ENCODE measurements around the gene SF3A1.

Gene SF3A1

DNA sequence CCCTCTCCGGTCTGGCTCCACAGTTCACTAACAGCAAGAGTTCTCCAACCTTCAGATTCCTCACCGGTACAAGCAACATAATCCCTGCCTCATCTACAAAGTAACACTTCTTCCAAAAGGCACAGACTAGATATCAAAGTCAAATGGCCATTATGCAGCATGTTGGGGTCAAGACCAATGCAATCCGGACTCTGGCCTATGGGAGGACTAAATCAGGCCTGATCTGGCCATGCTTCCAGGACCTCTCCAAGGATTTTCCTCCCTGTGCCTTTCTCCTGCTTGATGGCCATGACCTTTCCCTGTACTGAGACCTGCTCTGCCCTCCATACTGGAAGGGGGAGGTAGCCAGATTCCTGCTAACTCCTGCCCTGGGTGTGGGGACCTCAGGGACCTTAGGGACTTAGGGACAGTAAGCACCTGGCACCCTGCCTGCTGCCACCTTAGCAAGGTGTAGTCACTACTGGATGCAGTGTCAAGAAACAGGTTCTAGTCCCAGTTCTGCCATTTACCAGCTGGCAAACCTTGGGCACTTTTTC, 36.6 kb downstream of the SF3A1 start:
- TF ChIP-seq, protein P1, sequence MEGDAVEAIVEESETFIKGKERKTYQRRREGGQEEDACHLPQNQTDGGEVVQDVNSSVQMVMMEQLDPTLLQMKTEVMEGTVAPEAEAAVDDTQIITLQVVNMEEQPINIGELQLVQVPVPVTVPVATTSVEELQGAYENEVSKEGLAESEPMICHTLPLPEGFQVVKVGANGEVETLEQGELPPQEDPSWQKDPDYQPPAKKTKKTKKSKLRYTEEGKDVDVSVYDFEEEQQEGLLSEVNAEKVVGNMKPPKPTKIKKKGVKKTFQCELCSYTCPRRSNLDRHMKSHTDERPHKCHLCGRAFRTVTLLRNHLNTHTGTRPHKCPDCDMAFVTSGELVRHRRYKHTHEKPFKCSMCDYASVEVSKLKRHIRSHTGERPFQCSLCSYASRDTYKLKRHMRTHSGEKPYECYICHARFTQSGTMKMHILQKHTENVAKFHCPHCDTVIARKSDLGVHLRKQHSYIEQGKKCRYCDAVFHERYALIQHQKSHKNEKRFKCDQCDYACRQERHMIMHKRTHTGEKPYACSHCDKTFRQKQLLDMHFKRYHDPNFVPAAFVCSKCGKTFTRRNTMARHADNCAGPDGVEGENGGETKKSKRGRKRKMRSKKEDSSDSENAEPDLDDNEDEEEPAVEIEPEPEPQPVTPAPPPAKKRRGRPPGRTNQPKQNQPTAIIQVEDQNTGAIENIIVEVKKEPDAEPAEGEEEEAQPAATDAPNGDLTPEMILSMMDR (IDR thresholded peaks at IDR 0.05; ENCODE audit: control insufficient read depth, insufficient read depth, low read depth, low read length, missing control alignments) = no peak
- DNase-seq (ENCODE audit: low read depth) = no peak
- no peak overlapping the region for H3K4me3 ChIP-seq (ENCODE audit: control insufficient read depth, low read depth, low read length)

DNA sequence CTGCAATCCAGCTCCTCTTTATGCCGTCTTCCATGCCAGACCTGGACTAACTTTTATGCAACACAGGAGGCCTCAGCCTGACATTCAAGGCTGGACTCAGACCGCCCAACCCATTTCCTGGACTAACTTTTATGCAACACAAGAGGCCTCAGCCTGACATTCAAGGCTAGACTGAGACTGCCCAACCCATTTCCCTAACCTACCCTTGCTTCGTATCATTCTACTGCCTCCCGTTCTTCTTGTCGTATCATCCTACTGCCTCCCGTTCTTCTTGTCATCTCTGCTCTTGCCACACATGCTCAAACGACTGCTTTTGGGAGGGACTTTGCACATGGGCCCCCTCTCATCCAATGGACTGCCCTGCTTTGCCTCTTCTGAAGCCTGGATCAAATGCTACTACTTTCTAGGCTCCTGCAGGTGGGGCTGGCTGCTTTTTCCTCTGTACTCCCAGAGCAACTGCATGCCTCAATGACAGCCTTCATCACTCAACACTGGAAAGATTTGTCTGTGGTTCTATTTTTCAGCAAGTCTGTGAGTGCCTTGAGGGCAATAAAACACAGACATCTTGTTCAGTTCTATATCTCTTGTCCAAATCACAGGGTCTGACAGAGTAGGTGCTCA, 37.8 kb downstream of the SF3A1 start:
- TF ChIP-seq, protein P1 (IDR thresholded peaks at IDR 0.05; ENCODE audit: control insufficient read depth, insufficient read depth, low read depth, low read length, missing control alignments) = no peak
- no peak overlapping the region for H3K4me3 ChIP-seq (ENCODE audit: control insufficient read depth, low read depth, low read length)
- DNase-seq (ENCODE audit: low read depth) = no peak

DNA sequence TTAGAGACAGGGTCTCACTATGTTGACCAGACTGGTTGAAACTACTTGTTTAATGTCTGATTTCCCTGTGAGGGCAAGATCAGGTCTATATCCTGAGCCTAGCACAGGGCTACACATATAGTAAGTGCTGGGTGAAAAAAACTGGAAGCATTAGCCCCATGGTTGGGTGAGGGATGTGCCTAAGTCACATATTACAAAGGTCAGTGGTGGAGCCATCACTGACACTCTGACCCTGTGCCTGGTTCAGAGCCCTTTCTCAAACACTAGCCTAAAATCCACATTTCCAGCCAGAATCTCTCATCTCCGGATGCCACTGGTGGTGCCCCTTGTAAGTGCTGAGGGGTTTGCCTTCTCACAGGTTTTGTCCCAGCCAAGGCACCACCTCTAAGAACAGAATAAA, 38.9 kb downstream of the SF3A1 start:
- TF ChIP-seq, protein P1 (IDR thresholded peaks at IDR 0.05; ENCODE audit: control insufficient read depth, insufficient read depth, low read depth, low read length, missing control alignments) = no peak
- no peak for DNase-seq (ENCODE audit: low read depth)
- no peak overlapping the region for H3K4me3 ChIP-seq (ENCODE audit: control insufficient read depth, low read depth, low read length)

DNA sequence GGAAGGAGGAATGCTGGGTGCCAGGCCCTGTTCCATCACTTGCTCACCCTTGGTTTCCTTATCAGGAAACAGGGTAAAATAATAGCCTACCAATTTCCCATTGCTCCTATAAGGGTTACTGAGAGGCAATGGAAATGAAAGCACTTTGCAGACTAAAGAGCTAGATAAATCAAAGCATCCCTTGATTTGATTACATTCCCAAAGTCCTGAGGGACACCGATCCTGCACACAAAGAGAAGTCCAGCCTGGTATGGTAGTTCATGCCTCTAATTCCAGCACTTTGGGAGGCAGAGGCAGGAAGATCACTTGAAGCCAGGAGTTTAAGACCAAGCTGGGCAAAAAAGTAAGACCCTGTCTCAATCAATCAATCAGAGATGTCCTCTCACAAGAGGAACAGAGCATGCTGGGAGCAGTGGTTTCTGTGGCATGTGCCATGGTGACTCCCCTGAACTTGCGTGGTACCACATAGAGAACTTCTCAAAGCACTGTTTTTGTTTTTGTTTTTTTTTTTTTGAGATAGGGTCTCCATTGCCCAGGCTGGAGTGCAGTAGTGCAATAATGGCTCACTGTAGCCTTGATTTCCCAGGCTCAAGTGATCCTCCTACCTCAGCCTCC, 40.6 kb downstream of the SF3A1 start:
- H3K4me3 ChIP-seq (ENCODE audit: control insufficient read depth, low read depth, low read length) = no peak overlapping the region
- TF ChIP-seq, protein P1 (IDR thresholded peaks at IDR 0.05; ENCODE audit: control insufficient read depth, insufficient read depth, low read depth, low read length, missing control alignments) = no peak

DNA sequence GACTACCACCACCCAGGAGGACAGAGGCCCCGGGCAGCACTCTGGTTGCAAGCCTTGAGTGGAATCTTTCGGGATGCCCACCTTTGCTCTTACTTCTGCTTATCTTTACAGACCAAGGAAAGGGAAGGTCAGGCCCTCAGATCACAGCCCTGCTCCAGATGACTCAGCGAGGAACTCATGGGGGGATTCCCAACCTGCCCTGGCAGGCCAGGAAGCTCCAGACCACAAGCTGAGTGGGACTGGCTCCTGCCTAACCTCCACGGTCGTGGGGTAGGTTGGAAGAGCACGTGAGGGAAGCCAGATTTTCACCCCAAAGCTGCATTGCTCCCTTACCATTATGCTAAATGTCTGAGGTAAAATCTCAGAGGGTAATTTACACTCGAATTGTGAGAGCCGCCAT, 41.8 kb downstream of the SF3A1 start:
- DNase-seq (ENCODE audit: low read depth) = no peak
- TF ChIP-seq, protein P1 (IDR thresholded peaks at IDR 0.05; ENCODE audit: control insufficient read depth, insufficient read depth, low read depth, low read length, missing control alignments) = no peak
- H3K4me3 ChIP-seq (ENCODE audit: control insufficient read depth, low read depth, low read length) = no peak overlapping the region

More for the DNA sequence above, 40.6 kb downstream of the SF3A1 start:
- no peak for DNase-seq (ENCODE audit: low read depth)

DNA sequence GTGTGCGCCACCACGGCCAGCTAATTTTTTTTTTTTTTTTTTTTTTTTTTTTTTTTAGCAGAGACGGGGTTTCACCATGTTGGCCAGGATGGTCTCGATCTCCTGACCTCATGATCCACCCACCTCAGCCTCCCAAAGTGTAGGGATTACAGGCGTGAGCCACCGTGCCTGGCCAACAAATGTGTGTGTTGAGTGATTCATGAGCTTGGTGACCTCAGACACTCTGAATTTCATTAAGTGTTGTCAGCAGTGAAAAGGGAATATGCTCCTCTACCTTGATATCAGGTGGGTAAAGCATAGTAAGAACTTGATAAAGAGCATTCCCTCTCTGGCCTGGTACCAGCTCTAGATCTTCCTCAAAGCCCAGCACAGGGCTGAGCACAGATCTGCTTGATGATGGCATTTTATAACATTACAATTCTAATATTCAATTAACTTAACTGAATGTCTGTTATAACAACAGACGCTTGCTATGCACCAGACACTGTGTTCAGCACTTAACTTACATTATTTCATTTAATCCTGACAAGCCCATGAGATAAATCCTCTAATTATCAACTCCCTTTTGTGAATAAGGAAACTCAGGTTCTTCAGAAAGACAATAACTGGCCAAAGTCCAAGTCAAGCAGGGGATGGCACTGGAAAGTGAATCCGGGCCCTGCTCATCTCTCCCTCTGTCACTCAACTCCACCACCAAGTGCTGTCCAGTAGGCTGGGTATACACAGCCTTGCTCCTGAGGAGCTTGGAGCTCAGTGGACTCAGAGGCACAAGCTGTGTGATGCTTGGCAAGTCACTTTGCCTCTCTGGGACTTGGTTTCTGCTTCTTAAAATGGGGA, 42.9 kb downstream of the SF3A1 start:
- TF ChIP-seq, protein P1 (IDR thresholded peaks at IDR 0.05; ENCODE audit: control insufficient read depth, insufficient read depth, low read depth, low read length, missing control alignments) = no peak
- H3K4me3 ChIP-seq (ENCODE audit: control insufficient read depth, low read depth, low read length) = no peak overlapping the region
- DNase-seq (ENCODE audit: low read depth) = no peak
